ENCODE measurements around the gene SLCO1C1.

DNA sequence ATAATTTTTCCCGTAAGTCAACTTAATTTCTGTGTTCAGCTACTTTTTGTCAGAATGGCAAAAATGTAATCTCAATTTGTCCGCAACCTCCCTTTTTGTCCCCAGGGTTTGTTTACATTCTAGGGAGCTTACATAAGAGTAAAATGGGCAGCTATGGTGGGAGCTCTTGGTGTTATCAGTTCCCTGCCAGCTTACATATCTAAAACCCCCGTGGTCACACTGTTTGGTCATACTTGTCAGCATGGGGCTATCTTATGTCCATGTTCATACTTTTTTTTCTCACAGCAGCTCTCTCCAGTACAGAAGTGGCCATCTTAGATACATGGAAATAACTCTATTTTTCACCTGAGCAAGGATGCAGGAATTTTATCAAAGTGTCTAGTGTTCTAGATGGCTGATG lies 16.7 kb downstream of the SLCO1C1 start:
- TF ChIP-seq, protein P1, sequence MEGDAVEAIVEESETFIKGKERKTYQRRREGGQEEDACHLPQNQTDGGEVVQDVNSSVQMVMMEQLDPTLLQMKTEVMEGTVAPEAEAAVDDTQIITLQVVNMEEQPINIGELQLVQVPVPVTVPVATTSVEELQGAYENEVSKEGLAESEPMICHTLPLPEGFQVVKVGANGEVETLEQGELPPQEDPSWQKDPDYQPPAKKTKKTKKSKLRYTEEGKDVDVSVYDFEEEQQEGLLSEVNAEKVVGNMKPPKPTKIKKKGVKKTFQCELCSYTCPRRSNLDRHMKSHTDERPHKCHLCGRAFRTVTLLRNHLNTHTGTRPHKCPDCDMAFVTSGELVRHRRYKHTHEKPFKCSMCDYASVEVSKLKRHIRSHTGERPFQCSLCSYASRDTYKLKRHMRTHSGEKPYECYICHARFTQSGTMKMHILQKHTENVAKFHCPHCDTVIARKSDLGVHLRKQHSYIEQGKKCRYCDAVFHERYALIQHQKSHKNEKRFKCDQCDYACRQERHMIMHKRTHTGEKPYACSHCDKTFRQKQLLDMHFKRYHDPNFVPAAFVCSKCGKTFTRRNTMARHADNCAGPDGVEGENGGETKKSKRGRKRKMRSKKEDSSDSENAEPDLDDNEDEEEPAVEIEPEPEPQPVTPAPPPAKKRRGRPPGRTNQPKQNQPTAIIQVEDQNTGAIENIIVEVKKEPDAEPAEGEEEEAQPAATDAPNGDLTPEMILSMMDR (IDR thresholded peaks at IDR 0.05): no peak
- TF ChIP-seq POLR2A (IDR thresholded peaks at IDR 0.05): no peak
- no peak for TF ChIP-seq EP300 (IDR thresholded peaks at IDR 0.05)
